ENCODE results near the gene ITPKC. TPM values are rescaled to one million over a fixed set of nuclear protein-coding genes. Genes with fewer than 3 reads are reported as not detected.

Gene ITPKC
- total RNA-seq, 1 donor from 2014 or later: 16.5 TPM

- no peak for DNase-seq (ENCODE audit: low spot score)
- no peaks in the 10 kb centered on the region for H3K9me3 Mint-ChIP-seq (ENCODE audit: low read depth)
- no peak for TF ChIP-seq CTCF (IDR thresholded peaks at IDR 0.05)
- H3K4me1 Mint-ChIP-seq (ENCODE audit: low read depth): peaks cover 9% of the 10 kb centered on the region
- H3K4me3 Mint-ChIP-seq (ENCODE audit: unreplicated experiment): no peak overlapping the region
- H3K36me3 Mint-ChIP-seq (ENCODE audit: low read depth): no peaks in the 10 kb centered on the region
- H3K27ac Mint-ChIP-seq (ENCODE audit: unreplicated experiment): no peak overlapping the region
- no peaks in the 10 kb centered on the region for H3K27me3 Mint-ChIP-seq (ENCODE audit: low read depth)
Observed at GRCh38 chr19:40693896-40694295, 23.0 kb upstream of the ITPKC start.

GRCh38 chr19:40695881-40696280, 21.0 kb upstream of the ITPKC start:
- DNase-seq (ENCODE audit: low spot score): no peak
- no peak overlapping the region for H3K27ac Mint-ChIP-seq (ENCODE audit: unreplicated experiment)
- no peak for TF ChIP-seq CTCF (IDR thresholded peaks at IDR 0.05)
- H3K4me3 Mint-ChIP-seq (ENCODE audit: unreplicated experiment): no peak overlapping the region
- no peaks in the 10 kb centered on the region for H3K9me3 Mint-ChIP-seq (ENCODE audit: low read depth)
- H3K36me3 Mint-ChIP-seq (ENCODE audit: low read depth): peaks cover 3% of the 10 kb centered on the region
- H3K27me3 Mint-ChIP-seq (ENCODE audit: low read depth): no peaks in the 10 kb centered on the region
- peaks cover 9% of the 10 kb centered on the region for H3K4me1 Mint-ChIP-seq (ENCODE audit: low read depth)

GRCh38 chr19:40697007-40697406, 19.9 kb upstream of the ITPKC start:
- Mint-ChIP-seq H3K36me3 (ENCODE audit: low read depth) (peaks cover 4% of the 10 kb centered on the region), H3K4me1 (ENCODE audit: low read depth) (peaks cover 3% of the 10 kb centered on the region), H3K9me3 (ENCODE audit: low read depth) (no peaks in the 10 kb centered on the region), H3K27me3 (ENCODE audit: low read depth) (no peaks in the 10 kb centered on the region), H3K27ac (ENCODE audit: unreplicated experiment) (no peak overlapping the region), H3K4me3 (ENCODE audit: unreplicated experiment) (no peak overlapping the region)
- TF ChIP-seq CTCF (IDR thresholded peaks at IDR 0.05): no peak
- no peak for DNase-seq (ENCODE audit: low spot score)

- no peak overlapping the region for H3K4me3 Mint-ChIP-seq (ENCODE audit: unreplicated experiment)
Observed at GRCh38 chr19:40700083-40700482, 16.8 kb upstream of the ITPKC start.

GRCh38 chr19:40701758-40702157, 15.2 kb upstream of the ITPKC start:
- H3K27ac Mint-ChIP-seq (ENCODE audit: unreplicated experiment): no peak overlapping the region
- peaks cover 21% of the 10 kb centered on the region for H3K36me3 Mint-ChIP-seq (ENCODE audit: low read depth)

More at GRCh38 chr19:40700083-40700482, 16.8 kb upstream of the ITPKC start:
- Mint-ChIP-seq H3K4me1 (ENCODE audit: low read depth) (peaks cover 3% of the 10 kb centered on the region), H3K9me3 (ENCODE audit: low read depth) (no peaks in the 10 kb centered on the region), H3K27ac (ENCODE audit: unreplicated experiment) (no peak overlapping the region), H3K36me3 (ENCODE audit: low read depth) (peaks cover 17% of the 10 kb centered on the region), H3K27me3 (ENCODE audit: low read depth) (no peaks in the 10 kb centered on the region)
- DNase-seq (ENCODE audit: low spot score): no peak
- TF ChIP-seq CTCF (IDR thresholded peaks at IDR 0.05): no peak

More at GRCh38 chr19:40701758-40702157, 15.2 kb upstream of the ITPKC start:
- Mint-ChIP-seq H3K4me1 (ENCODE audit: low read depth) (no peaks in the 10 kb centered on the region), H3K9me3 (ENCODE audit: low read depth) (no peaks in the 10 kb centered on the region), H3K4me3 (ENCODE audit: unreplicated experiment) (no peak overlapping the region), H3K27me3 (ENCODE audit: low read depth) (no peaks in the 10 kb centered on the region)
- no peak for TF ChIP-seq CTCF (IDR thresholded peaks at IDR 0.05)
- DNase-seq (ENCODE audit: low spot score): no peak

All from chondrocyte (in vitro differentiated cells).